Kasumi-1 (cell line): Measurements from ENCODE around the gene DNAAF5.
"Not testable (repeated sequence)": the region's sequence is repeated elsewhere in the genome, so short reads cannot be mapped to it uniquely, and the experiment has no call there.

Experiments used
- DNase-seq, 2 experiments: peaks; one replicate each; lab custom pipeline; 2025; lab: John Stamatoyannopoulos, UW

DNAAF5 gene

DNA sequence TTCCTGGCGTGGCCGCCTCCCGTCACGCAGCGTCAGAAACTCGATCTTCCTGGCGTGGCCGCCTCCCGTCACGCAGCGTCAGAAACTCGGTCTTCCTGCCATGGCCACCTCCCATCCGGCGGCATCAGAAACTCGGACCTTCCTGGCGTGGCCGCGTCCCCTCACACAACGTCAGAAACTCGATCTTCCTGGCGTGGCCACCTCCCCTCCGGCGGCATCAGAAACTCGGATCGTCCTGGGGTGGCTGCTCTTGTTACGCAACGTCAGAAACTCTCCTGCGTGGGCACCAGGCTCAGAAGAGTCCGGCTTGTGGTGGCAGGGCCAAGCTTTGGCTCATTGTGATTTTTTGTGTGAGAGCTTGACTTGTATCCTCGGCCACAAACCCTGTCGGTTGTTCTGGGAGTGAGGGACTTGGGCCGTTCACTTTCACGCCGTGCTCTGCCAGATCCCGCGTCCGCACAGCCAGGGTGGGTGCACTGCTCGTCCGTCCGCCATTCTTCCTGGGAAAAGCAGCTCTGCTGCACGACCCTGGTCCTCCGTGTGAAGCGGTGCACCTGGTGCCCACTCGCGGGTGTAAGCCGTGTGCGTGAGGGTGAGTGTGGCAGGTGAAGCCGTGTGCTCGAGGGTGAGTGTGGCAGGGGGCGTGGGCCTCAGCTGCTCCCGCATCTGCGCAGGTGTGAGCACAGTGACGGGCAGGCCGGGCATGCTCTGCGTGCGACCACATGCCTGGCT, 56.4 kb downstream of the DNAAF5 start:
- no peak for DNase-seq

DNA sequence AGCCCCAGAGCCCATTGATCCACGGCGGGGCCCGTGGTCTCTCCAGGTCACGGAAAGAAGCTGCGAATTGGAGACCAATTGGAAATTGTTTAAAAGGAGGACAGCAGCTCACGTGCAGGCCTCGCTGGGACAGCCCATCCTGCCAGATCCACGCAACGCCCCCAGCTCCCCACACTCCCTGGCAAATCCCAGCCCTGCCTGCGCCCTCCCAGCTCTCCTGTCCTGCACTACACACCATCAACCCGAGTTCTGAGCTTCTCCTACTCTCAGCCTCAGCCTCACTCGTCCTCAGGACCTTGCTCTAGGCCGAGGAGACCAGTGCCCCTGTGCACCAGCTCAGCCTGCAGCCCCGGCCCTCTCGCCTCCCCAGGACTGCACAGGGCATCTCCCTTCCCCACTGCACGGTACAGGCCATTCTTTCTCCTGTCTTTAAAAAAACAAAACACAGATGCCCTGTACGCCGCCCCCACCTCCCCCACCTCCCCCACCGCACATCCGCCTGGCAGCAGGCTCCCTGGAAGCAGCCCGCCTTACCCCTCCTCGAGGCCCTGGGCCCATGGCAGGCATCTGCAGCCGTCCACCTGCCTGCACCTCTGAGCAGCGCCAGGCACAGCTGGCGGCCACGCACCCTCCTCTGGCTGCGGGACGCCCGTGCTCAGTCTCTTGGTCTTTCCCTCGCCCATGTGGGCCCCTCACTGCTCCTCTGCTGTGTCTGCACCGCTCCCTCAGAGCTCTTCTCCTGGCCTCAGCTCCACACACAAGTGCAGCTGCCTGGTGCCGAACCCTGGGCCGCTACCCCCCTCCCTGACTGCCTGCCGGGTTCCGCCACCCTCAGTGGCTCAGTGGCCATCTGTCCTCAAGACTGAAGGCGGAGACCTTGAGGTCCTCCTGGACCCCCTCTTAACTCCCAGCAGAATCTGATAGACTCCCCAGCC, 57.3 kb downstream of the DNAAF5 start:
- DNase-seq: no peak

GRCh38 chr7:784971-785370, 58.5 kb downstream of the DNAAF5 start:
- DNase-seq: no peak

- no peak for DNase-seq
Measured at GRCh38 chr7:785416-785815, 58.9 kb downstream of the DNAAF5 start.

- peak; percentile 5 to 9 for DNase-seq
Measured at GRCh38 chr7:786472-787255, 60.2 kb downstream of the DNAAF5 start.

- no peak for DNase-seq
Measured at GRCh38 chr7:787332-788240, 61.1 kb downstream of the DNAAF5 start.

GRCh38 chr7:791519-791918, 65.0 kb downstream of the DNAAF5 start:
- no peak for DNase-seq

DNA sequence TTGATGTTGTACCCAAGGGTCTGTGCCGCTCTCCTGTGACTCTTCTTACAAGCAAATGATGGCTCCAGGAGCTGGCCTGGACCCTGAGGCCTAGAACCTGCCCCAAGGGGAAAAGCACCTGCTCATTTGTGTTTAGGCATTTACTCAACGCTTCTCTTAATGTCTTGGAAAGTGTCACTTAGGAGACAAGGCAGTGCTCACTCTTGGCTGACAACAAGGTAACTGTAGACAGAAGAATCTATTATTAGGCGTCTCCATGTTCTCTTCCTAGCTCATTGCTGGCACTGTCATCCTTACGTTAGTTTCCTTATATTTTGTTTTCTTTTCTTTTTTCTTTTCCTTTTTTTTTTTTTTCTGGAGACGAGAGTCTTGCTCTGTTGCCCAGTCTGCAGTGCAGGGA, 67.7 kb downstream of the DNAAF5 start:
- DNase-seq: no peak

DNA sequence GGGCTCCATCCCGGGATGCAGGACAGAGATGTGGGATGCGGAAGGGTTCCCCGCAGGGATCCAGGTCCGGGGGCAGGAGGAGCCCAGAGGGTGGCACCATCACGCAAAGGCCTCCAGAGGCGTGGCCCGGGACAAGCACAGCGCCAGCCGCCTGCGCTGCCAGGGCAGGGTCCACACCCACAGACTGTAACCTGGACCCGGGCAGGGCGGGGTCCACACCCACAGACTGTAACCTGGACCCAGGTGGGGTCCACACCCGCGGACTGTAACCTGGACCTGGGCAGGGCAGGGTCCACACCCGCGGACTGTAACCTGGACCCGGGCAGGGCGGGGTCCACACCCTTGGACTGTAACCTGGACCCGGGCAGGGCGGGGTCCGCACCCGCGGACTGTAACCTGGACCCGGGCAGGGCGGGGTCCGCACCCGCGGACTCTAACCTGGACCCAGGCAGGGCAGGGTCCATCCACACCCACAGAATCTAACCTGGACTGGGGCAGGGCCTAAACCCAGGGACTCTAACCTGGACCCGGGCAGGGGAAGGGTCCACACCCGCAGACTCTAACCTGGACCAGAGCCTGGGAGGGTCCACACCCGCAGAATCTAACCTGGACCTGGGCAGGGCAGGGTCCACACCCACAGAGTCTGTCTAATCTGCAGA, 68.3 kb downstream of the DNAAF5 start:
- DNase-seq: no peak

GRCh38 chr7:796434-797169, 70.1 kb downstream of the DNAAF5 start:
- not testable (repeated sequence) for DNase-seq

- no peak for DNase-seq
Measured at GRCh38 chr7:798921-799470, 72.5 kb downstream of the DNAAF5 start.

GRCh38 chr7:800692-801091, 74.2 kb downstream of the DNAAF5 start:
- DNase-seq: no peak

GRCh38 chr7:801351-801750, 74.9 kb downstream of the DNAAF5 start:
- DNase-seq: not testable (repeated sequence)

DNA sequence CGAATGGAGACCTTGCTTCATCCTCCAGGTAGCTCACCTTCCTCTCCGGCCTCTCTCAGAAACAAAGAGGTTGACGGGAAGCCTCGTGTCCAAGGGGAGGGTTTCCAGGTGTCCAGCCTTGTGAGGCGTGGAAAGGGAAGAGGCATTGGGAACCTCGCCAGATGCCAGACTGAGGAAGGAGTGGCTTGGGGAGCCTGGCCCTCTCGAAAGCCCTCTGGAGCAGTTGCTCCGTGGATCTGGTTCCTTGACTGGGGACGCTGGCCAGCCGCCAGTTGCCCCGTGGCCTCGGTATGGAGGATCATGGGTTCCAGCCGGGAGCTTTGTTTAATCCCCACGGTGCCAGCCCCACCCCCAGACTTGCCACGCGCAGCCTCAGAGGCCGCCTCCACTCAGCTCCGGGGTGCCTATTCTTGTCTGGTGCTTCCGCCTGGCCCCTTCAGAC, 75.5 kb downstream of the DNAAF5 start:
- no peak for DNase-seq

- no peak for DNase-seq
Measured at GRCh38 chr7:802500-803242, 76.2 kb downstream of the DNAAF5 start.

GRCh38 chr7:803243-803635, 76.7 kb downstream of the DNAAF5 start:
- no peak for DNase-seq

DNA sequence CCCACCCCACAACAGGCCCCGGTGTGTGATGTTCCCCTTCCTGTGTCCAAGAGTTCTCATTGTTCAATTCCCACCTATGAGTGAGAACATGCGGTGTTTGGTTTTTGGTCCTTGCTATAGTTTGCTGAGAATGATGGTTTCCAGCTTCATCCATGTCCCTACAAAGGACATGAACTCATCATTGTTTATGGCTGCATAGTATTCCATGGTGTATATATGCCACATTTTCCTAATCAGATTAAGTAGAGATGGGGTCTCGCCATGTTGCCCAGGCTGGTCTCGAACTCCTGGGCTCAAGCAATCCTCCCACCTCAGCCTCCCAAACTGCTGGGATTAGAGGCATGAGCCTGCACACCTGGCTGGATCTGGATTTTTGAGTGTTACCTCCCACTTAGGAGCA, 77.3 kb downstream of the DNAAF5 start:
- not testable (repeated sequence) for DNase-seq

DNA sequence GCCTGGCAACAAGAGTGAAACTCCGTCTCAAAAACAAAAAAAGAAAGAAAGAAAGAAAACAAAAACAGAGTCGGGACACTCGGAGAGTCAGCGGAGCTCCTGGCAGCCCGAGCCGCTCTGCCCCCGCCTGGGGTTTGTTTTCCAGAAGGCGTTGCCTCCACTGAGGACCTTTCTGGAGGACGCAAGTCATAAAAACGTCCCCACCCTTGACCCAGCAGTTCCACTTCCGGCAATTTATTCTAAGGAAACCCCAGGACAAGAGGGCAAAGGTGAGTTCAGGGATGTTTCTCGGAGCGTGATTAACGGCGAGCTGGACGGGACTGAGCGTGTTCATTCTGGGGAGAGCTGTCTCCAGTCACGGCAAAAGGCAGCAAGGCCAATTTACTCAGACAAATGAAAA, 78.8 kb downstream of the DNAAF5 start:
- no peak for DNase-seq
